PFSK-1 (cell line): ENCODE data around the gene FAM174C.

ENCODE experiments used
- FOXP2 ChIP-seq: optimal IDR thresholded peaks from 2 replicates; pipeline ENCODE3; 2011; ENCODE audit warnings: borderline replicate concordance, control low read depth, inconsistent platforms; ENCODE audit not compliant: insufficient read depth; ENCODE audit errors: extremely low read length, extremely low read depth
- POLR2AphosphoS5 ChIP-seq: IDR thresholded peaks from 2 replicates; pipeline ENCODE4 v1.6.1; 2012; ENCODE audit warnings: low read depth, mild to moderate bottlenecking, control low read depth, low read length, moderate library complexity
- REST ChIP-seq, 2 experiments: IDR thresholded peaks; 2 replicates each; pipeline versions ENCODE4 v1.6.1 to v1.8.0; 2011 to 2012; ENCODE audit warnings: low read depth in 2 of 2, low read length in 2 of 2, control low read depth in 1 of 2, inconsistent platforms in 1 of 2, mild to moderate bottlenecking in 1 of 2, moderate library complexity in 1 of 2; ENCODE audit not compliant: insufficient read depth in 1 of 2
- SIN3A ChIP-seq: IDR thresholded peaks from 2 replicates; pipeline ENCODE4 v1.6.1; 2012; ENCODE audit warnings: mild to moderate bottlenecking, low read length, moderate library complexity, borderline replicate concordance; ENCODE audit not compliant: insufficient read depth
- TAF1 ChIP-seq: IDR thresholded peaks from 2 replicates; pipeline ENCODE4 v1.6.1; 2012; ENCODE audit warnings: low read length, control low read depth, borderline replicate concordance; ENCODE audit not compliant: insufficient read depth

DNA sequence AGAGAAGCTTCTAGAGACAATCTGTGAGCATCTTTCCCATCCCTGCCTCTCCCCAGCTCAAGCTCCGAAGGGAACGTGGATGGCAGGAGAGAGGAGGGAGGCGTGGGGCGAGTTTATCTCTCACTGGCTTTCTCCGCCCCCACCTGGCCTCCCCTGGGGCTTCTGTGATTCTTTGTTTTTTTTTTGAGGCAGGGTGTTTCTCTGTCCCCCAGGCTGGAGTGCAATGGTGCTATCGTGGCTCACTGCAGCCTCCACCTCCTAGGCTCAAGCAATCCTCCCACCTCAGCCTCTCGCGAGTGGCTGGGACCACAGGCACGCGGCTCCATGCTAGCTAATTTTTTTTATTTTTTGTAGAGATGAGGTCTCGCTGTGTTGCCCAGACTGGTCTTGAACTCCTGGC, 33.4 kb downstream of the FAM174C start:
- TF ChIP-seq TAF1 (no peak), POLR2AphosphoS5 (no peak), REST (IDR thresholded peaks at IDR 0.05; ENCODE audit: insufficient read depth in 1 of 2, low read depth in 2 of 2, low read length in 2 of 2) (no peak), SIN3A (no peak), FOXP2 (no peak)
